GM13977 (cell line): ENCODE results near the gene MAN1C1.
A peak's percentile ranks its signal among the peaks of the same experiment; 100 is the strongest.

Source experiments
- DNase-seq: peaks from one replicate; pipeline ENCODE4 v3.0.0; 2012; ENCODE audit warnings: low spot score
- in situ Hi-C: fragments of 300-500 bp; cut with MboI; formaldehyde crosslinking; loops from one replicate; pipeline ENCODE4 v1.12.0; 2022; ENCODE audit warnings: low sequenced_read_pairs, low pct_unique_long_range_greater_than_20kb, mixed read lengths, inconsistent platforms; ENCODE audit not compliant: unreplicated experiment
- TF ChIP-seq, protein P1 (sequence below): IDR thresholded peaks from 2 replicates; pipeline ENCODE4 v1.5.1; 2012; ENCODE audit warnings: mild to moderate bottlenecking, control low read depth; ENCODE audit not compliant: insufficient read depth; ENCODE audit errors: extremely low read depth, missing control alignments

The MAN1C1 gene

DNA sequence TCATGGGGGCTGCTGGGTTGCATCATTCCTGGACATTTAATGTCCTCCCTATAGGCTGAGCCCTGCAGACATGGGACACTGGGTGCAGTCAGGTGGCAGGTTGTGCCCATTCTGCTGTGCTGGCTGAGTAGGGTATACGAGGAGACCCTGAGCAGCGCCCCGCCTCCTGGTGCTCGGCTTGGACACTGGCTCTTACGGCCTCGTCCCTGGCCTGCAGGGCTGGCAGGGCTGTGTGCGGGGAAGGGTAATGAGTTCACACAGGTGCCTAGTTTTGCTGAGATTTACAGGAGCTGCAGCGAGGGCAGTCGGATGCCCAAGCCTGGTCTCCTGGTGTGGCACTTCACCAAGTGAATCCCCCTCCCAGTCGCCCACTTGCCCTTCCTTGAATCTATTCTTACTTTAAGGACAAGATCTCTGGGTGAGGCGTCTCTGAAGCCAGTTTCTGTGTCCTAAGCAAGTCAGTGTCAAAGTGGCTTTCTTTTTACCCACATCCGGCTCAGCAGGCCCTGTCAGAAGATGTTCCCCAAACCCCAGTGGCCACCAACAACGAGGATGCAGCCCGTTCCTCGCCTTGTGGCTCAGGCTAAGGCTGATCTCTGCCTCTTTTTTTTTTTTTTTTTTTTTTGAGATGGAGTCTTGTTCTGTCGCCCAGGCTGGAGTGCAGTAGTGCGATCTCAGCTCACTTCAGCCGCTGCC, 73.2 kb downstream of the MAN1C1 start:
- no peak for DNase-seq
- in situ Hi-C loops, result no loop called here
- TF ChIP-seq, protein P1, sequence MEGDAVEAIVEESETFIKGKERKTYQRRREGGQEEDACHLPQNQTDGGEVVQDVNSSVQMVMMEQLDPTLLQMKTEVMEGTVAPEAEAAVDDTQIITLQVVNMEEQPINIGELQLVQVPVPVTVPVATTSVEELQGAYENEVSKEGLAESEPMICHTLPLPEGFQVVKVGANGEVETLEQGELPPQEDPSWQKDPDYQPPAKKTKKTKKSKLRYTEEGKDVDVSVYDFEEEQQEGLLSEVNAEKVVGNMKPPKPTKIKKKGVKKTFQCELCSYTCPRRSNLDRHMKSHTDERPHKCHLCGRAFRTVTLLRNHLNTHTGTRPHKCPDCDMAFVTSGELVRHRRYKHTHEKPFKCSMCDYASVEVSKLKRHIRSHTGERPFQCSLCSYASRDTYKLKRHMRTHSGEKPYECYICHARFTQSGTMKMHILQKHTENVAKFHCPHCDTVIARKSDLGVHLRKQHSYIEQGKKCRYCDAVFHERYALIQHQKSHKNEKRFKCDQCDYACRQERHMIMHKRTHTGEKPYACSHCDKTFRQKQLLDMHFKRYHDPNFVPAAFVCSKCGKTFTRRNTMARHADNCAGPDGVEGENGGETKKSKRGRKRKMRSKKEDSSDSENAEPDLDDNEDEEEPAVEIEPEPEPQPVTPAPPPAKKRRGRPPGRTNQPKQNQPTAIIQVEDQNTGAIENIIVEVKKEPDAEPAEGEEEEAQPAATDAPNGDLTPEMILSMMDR, result no peak

DNA sequence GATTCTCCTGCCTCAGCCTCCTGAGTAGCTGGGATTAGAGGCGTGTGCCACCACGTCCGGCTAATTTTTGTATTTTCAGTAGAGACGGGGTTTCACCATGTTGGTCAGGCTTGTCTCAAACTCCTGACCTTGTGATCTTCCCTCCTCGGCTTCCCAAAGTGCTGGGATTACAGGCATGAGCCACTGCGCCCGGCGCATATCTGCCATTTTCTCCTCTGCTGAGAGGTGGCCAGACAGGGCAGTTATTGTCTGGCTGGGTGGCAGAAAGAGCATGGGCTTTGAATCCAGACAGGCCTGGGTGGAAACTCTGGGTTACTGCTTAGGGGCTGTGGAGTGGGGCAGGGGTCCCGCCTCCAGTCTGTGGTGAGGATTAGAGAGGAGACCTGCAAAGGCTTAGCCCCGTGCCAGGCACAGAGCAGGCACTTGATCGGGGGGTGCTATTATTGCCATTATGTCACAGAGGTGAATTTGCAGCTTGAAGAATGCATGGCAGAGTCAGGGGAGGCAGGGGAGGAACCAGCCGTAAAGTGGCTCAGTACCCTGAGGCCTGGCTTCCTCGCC, 73.9 kb downstream of the MAN1C1 start:
- no peak for DNase-seq
- TF ChIP-seq, protein P1, result no peak
- in situ Hi-C loops, result no loop called here

DNA sequence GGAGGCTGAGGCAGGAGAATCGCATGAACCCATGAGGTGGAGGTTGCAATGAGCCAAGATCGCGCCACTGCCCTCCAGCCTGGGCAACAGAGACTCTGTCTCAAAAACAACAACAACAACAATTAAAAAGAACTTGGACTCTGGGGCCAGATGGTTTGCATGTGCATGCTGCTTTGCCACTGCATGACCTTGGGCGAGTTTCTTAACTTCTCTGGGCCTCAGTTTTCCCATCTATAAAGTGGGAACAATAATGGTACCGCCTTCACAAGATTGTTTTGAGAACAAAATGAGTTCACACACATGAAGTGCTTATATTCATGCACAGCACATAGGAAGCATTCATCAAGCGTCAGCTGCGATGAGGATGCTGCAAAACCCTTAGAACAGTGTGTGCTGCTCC, 74.6 kb downstream of the MAN1C1 start:
- TF ChIP-seq, protein P1, result no peak
- in situ Hi-C loops, result no loop called here
- DNase-seq, result no peak

DNA sequence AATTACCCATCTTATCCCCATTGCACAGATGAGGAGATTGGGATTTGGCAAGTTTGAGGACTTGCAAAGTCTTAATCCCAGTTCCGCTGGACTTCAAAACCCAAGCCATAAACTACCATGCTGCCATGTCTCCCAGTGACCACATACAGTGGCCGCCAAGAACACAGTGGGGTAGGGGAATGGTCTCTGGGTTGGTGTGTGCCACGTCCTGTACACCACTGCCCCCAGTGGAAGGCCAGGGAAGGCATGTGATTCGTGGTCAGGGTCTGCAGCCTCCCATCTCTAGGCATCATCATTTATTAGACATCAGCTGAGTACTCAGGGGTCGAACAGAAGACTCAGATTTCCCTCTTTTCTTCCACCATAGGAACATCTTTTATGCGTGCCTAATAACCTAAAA, 76.0 kb downstream of the MAN1C1 start:
- TF ChIP-seq, protein P1, result peak; percentile 61
- peak; percentile 63 for DNase-seq

DNA sequence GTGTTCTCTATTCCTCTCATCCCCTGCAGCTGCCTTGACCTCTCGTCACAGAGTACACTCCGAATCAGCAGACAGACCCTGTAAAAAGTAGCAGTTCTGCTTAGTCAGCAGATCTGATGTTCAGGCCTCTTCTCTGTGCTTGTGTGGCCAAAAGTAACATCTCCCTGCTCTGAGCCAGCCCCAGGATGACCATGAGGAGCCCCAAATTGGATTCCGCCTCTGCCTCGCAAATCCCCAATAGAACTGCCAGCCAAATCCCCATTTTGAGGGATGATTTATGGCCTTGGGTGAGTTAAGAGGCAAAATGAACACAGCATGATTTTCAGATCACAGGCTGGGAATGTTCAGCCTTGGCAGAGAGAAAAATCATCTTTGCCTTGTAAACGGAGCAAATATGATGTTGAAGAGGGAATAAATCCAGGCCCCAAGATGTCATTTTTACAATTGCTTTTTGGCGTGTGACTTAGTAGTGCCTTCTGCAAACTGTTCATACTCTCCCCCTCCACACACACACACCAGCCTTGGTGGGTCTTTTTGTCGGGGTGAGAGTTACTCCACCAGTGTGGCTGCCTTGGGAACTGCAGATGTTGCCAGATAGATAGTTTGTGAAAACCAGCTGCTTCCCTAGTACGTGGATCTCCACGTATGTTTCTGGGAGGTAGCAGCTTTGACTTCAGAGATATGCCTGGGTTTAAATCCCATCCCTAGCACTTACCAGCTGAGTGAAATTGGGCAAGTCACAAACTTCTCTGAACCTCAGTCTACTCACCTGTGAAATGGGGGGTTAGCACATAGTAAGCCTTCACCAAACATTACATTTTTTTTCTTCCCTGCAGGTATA, 77.8 kb downstream of the MAN1C1 start:
- DNase-seq, result no peak
- TF ChIP-seq, protein P1, result no peak
- in situ Hi-C loops, result no loop called here

More for the DNA sequence above, 76.0 kb downstream of the MAN1C1 start:
- in situ Hi-C loops, result no loop called here

DNA sequence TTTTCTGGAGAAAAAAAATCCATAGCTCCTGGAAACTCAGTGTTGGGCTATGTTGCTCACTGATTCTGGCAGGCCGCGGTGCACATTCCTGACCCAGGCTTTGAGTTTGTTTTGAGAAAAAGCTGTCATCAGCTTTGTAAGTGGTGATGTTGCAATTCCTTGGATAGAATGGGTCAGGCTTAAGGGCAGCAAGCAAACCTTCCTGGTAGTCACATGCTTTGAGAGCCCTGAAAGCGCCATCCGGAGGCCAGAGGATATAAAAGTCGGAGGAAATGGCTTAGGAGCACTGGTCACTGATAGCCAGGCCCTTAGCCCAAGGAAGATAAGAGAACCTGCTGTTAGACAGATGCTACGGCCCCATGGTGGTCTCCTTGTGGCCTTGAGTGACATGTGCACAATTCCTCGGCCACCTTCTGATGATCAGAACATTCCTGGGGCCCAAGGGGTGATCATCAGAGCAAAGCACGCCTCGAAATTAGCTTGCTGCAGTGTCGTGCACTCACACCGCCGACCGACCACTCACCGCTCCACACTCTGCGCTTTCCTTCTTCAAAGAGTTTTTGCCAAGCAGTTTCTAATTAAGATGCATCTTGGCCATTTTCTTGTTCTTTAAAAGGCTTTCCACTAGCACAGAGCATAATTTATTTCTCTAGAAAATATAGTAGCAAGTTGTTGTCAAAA, 78.6 kb downstream of the MAN1C1 start:
- no peak for DNase-seq
- in situ Hi-C loops, result no loop called here
- TF ChIP-seq, protein P1, result peak; percentile 4
